Astrocyte (in vitro differentiated cells and primary cell): ENCODE measurements around the gene BTBD6. TPM values are rescaled to one million over a fixed set of nuclear protein-coding genes. Genes with fewer than 3 reads are reported as not detected.

Experiments
- DNase-seq: peaks from one replicate; pipeline ENCODE4 v3.0.0-alpha.2; 2010; ENCODE audit warnings: low read depth
- FAIRE-seq: peaks from 2 replicates; lab custom pipeline; 2011; peaks lifted over from hg19 to GRCh38; lab: Jason Lieb, UNC
- H2AFZ ChIP-seq: 2 replicates; pipeline ENCODE4 v1.6.0; 2012; ENCODE audit warnings: low read depth, low read length, inconsistent platforms
- H3K27ac ChIP-seq: 2 replicates; pipeline ENCODE4 v1.5.1; 2011; ENCODE audit warnings: low read depth, low read length, inconsistent platforms
- H3K27me3 ChIP-seq: 2 replicates; pipeline ENCODE4 v1.6.0; 2011; ENCODE audit warnings: low read length, inconsistent platforms; ENCODE audit not compliant: insufficient read depth
- H3K36me3 ChIP-seq: 2 replicates; pipeline ENCODE4 v1.5.1; 2011; ENCODE audit warnings: low read length, inconsistent platforms; ENCODE audit not compliant: insufficient read depth
- H3K4me1 ChIP-seq: 2 replicates; pipeline ENCODE4 v1.5.1; 2011; ENCODE audit warnings: low read length, inconsistent platforms; ENCODE audit not compliant: insufficient read depth
- H3K4me2 ChIP-seq: 2 replicates; pipeline ENCODE4 v1.6.0; 2012; ENCODE audit warnings: low read length, inconsistent platforms
- H3K4me3 ChIP-seq: 2 replicates; pipeline ENCODE4 v1.5.1; 2011; ENCODE audit warnings: low read depth, mild to moderate bottlenecking, low read length, inconsistent platforms; ENCODE audit not compliant: insufficient read depth
- H3K79me2 ChIP-seq: 2 replicates; pipeline ENCODE4 v1.6.0; 2012; ENCODE audit warnings: mild to moderate bottlenecking, low read length, inconsistent platforms; ENCODE audit not compliant: insufficient read depth
- H3K9ac ChIP-seq: 2 replicates; pipeline ENCODE4 v1.6.0; 2012; ENCODE audit warnings: mild to moderate bottlenecking, low read length, inconsistent platforms
- H3K9me3 ChIP-seq: 2 replicates; pipeline ENCODE4 v1.5.1; 2012; ENCODE audit warnings: low read depth, mild to moderate bottlenecking, low read length, inconsistent platforms; ENCODE audit not compliant: insufficient read depth
- H4K20me1 ChIP-seq: 2 replicates; pipeline ENCODE4 v1.6.0; 2012; ENCODE audit warnings: low read length, inconsistent platforms; ENCODE audit not compliant: insufficient read depth
- H3K27ac Mint-ChIP-seq: one replicate; pipeline ENCODE4 v1.8.0; 2021; ENCODE audit warnings: mild to moderate bottlenecking, mixed read lengths; ENCODE audit not compliant: unreplicated experiment
- H3K27me3 Mint-ChIP-seq: one replicate; pipeline ENCODE4 v1.8.0; 2021; ENCODE audit warnings: low read depth, mixed read lengths; ENCODE audit not compliant: unreplicated experiment
- H3K36me3 Mint-ChIP-seq: one replicate; pipeline ENCODE4 v1.8.0; 2021; ENCODE audit warnings: low read depth, mixed read lengths; ENCODE audit not compliant: unreplicated experiment
- H3K4me1 Mint-ChIP-seq: one replicate; pipeline ENCODE4 v1.8.0; 2021; ENCODE audit warnings: low read depth, mixed read lengths; ENCODE audit not compliant: unreplicated experiment
- H3K4me3 Mint-ChIP-seq: one replicate; pipeline ENCODE4 v1.8.0; 2021; ENCODE audit warnings: mild to moderate bottlenecking, moderate library complexity, mixed read lengths; ENCODE audit not compliant: unreplicated experiment
- H3K9me3 Mint-ChIP-seq: one replicate; pipeline ENCODE4 v1.8.0; 2021; ENCODE audit warnings: mild to moderate bottlenecking, mixed read lengths; ENCODE audit not compliant: unreplicated experiment
- CTCF ChIP-seq: IDR thresholded peaks from 2 replicates; pipeline ENCODE4 v1.5.1; 2011; ENCODE audit warnings: low read depth, mild to moderate bottlenecking, inconsistent platforms, low read length, moderate library complexity; ENCODE audit not compliant: insufficient read depth
- EZH2 ChIP-seq: IDR thresholded peaks from 2 replicates; pipeline ENCODE4 v1.6.1; 2012; ENCODE audit warnings: mild to moderate bottlenecking, low read length, inconsistent platforms; ENCODE audit not compliant: insufficient read depth
- total RNA-seq: library from RNA; stranded (reverse); gene quantifications from 2 replicates; pipeline ENCODE4 v1.2.1, GENCODE V29; 2021

Gene BTBD6
- total RNA-seq, 1 donor from 2014 or later, result 25.1 TPM

GRCh38 chr14:105247026-105247425, 1.3 kb upstream of the BTBD6 start:
- no peaks in the 10 kb centered on the region for H3K27me3 ChIP-seq
- H3K4me1 Mint-ChIP-seq, result no peaks in the 10 kb centered on the region
- peaks cover 10% of the 10 kb centered on the region for H3K36me3 Mint-ChIP-seq
- peaks cover 2% of the 10 kb centered on the region for H3K36me3 ChIP-seq
- FAIRE-seq (no peak), DNase-seq (no peak)
- no peaks in the 10 kb centered on the region for H3K27me3 Mint-ChIP-seq
- TF ChIP-seq EZH2 (no peak), CTCF (no peak)
- peaks cover 73% of the 10 kb centered on the region for H3K79me2 ChIP-seq
- no peak overlapping the region for H2AFZ ChIP-seq
- H3K4me1 ChIP-seq, result peaks cover 17% of the 10 kb centered on the region
- H3K9me3 Mint-ChIP-seq, result peaks cover 2% of the 10 kb centered on the region
- peaks cover 53% of the 10 kb centered on the region for H4K20me1 ChIP-seq
- H3K4me2 ChIP-seq, result no peak overlapping the region
- H3K9ac ChIP-seq, result no peak overlapping the region
- peak overlapping the region; percentile 79 for H3K4me3 Mint-ChIP-seq
- no peak overlapping the region for H3K4me3 ChIP-seq
- no peak overlapping the region for H3K27ac Mint-ChIP-seq
- no peaks in the 10 kb centered on the region for H3K9me3 ChIP-seq
- no peak overlapping the region for H3K27ac ChIP-seq

GRCh38 chr14:105247715-105248367, 492 bp upstream of the BTBD6 start:
- Histone ChIP-seq H3K4me1 (peaks cover 17% of the 10 kb centered on the region), H3K4me3 (peak overlapping the region; percentile 74), H3K27ac (peak overlapping the region; percentile 55), H3K9me3 (no peaks in the 10 kb centered on the region), H4K20me1 (peaks cover 60% of the 10 kb centered on the region), H3K79me2 (peaks cover 70% of the 10 kb centered on the region), H3K36me3 (peaks cover 5% of the 10 kb centered on the region), H3K27me3 (no peaks in the 10 kb centered on the region), H2AFZ (peak overlapping the region; percentile 88), H3K9ac (peak overlapping the region; percentile 80), H3K4me2 (peak overlapping the region; percentile 96)
- FAIRE-seq, result no peak
- Mint-ChIP-seq H3K27ac (no peak overlapping the region), H3K4me3 (peak overlapping the region; percentile 79), H3K9me3 (peaks cover 2% of the 10 kb centered on the region), H3K36me3 (peaks cover 13% of the 10 kb centered on the region), H3K4me1 (no peaks in the 10 kb centered on the region), H3K27me3 (no peaks in the 10 kb centered on the region)
- no peak for DNase-seq
- no peak for TF ChIP-seq EZH2
- TF ChIP-seq CTCF, result no peak
